Uterus (tissue), 4 donors: Measurements from ENCODE around the gene MDC1. TPM values are rescaled to one million over a fixed set of nuclear protein-coding genes. Genes with fewer than 3 reads are reported as not detected.

ENCODE experiments used
- DNase-seq, 2 donors: peaks; one replicate each; pipeline ENCODE4 v3.0.0-alpha.2; 2019 to 2020
- H3K27ac ChIP-seq, 2 donors: fragments of 200-600 bp; sonication (generic); 1 replicate in 1 of 2; 2 replicates in 1 of 2; pipeline ENCODE4 v1.5.1; 2016 to 2018
- H3K27me3 ChIP-seq, 2 donors: fragments of 200-600 bp; sonication (generic); one replicate each; pipeline ENCODE4 v1.5.1; 2018 to 2019; ENCODE audit warnings: control low read depth in 1 of 2
- H3K36me3 ChIP-seq, 2 donors: fragments of 200-600 bp; sonication (generic); one replicate each; pipeline ENCODE4 v1.5.1; 2019; ENCODE audit warnings: control low read depth in 1 of 2
- H3K4me1 ChIP-seq, 2 donors: fragments of 200-600 bp; sonication (generic); one replicate each; pipeline ENCODE4 v1.5.1; 2018 to 2019; ENCODE audit warnings: control low read depth in 1 of 2
- H3K4me3 ChIP-seq, 2 donors: fragments of 200-600 bp; sonication (generic); 1 replicate in 1 of 2; 2 replicates in 1 of 2; pipeline ENCODE4 v1.5.1; 2018 to 2019; ENCODE audit warnings: mild to moderate bottlenecking in 1 of 2
- H3K9me3 ChIP-seq, 2 donors: fragments of 200-600 bp; sonication (generic); one replicate each; pipeline ENCODE4 v1.5.1; 2019; ENCODE audit warnings: control low read depth in 1 of 2
- CTCF ChIP-seq, 4 experiments: fragments of 200-600 bp in 2 of 4; fragments of 450-650 bp in 2 of 4; sonication (generic) in 2 of 4; IDR thresholded peaks; one replicate each; pipeline ENCODE4 v1.5.1; 2016 to 2019; ENCODE audit warnings: antibody characterized with exemption in 4 of 4, mild to moderate bottlenecking in 2 of 4, moderate library complexity in 1 of 4
- POLR2A ChIP-seq, 2 donors: fragments of 450-650 bp; IDR thresholded peaks; one replicate each; pipeline ENCODE4 v1.6.1; 2016; ENCODE audit warnings: antibody characterized with exemption in 2 of 2, mild to moderate bottlenecking in 1 of 2, moderate library complexity in 1 of 2
- intact Hi-C: fragments of 100-400 bp; cut with DNase I; formaldehyde crosslinking; loops from one replicate; pipeline ENCODE4 v1.15.1; 2023; ENCODE audit warnings: low total_unique reads
- total RNA-seq, 4 donors: library from RNA; depleted of rRNA in 3 of 4; stranded (reverse); fragments of >200 nt in 3 of 4; gene quantifications; one replicate each; pipeline versions ENCODE4 v1.1.0 to v1.2.4, GENCODE V29; 2014 to 2023
- donor health status: DM: yes; HTN: yes; CAD: no.

MDC1 gene
- total RNA-seq, 4 donors from 2014 or later: 3.1 to 61.9 (median 10.2) TPM

DNA sequence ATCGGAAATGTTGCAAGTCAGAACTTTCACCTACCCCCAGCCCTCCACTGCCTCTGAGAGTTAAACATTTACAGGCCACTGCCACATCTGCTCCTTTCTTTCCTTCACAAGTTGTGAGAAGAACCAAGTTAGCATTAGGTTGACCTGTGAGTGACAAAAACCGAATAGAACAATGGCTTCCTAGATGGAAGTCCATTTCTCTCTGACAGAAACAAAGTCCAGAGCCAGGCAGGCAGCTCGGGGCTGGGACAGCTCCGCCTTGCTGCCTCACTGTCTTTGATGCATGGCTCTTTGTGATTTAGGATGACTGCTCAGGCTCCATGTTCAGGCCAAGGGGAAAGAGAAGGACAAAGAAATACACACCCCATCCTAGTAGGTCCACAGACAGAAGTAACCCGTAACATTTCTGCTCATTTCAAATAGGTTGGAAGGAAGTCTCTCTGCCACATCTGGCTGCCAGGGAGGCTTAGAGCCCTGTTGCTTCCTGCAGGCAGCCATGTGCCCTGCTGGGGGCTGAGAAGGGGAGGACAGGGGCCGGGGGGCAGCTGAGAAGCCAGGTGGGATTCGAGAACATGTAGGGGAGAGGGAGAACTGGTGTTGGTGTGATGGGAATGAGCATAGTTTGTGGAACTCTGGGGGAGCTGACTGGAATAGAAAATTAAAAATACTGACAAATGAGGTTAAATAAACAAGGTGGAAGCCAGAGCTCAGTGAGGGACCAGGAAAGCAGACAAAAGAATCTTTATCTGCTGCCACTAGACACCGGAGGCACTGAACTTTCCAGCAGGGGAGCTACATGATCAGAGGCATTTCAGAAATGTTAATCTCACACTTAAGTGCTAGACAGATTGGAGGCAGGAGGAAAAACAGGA, 46.8 kb upstream of the MDC1 start:
- TF ChIP-seq CTCF (IDR thresholded peaks at IDR 0.05) (no peak), POLR2A (IDR thresholded peaks at IDR 0.05) (no peak)
- Histone ChIP-seq H3K9me3 (no peaks in the 10 kb centered on the region), H3K4me3 (no peak overlapping the region), H3K4me1 (peaks cover 0 to 4% of the 10 kb centered on the region in 2 donors), H3K27ac (peak overlapping the region in 1 of 2 donors; percentile 40), H3K36me3 (no peaks in the 10 kb centered on the region), H3K27me3 (no peaks in the 10 kb centered on the region)
- intact Hi-C loops: no loop called here
- DNase-seq: no peak

- intact Hi-C loops: no loop called here
- Histone ChIP-seq H3K4me3 (no peak overlapping the region), H3K9me3 (no peaks in the 10 kb centered on the region), H3K27ac (no peak overlapping the region), H3K36me3 (no peaks in the 10 kb centered on the region), H3K27me3 (no peaks in the 10 kb centered on the region), H3K4me1 (no peaks in the 10 kb centered on the region)
- TF ChIP-seq CTCF (IDR thresholded peaks at IDR 0.05) (no peak), POLR2A (IDR thresholded peaks at IDR 0.05) (no peak)
- DNase-seq: no peak
Measured at GRCh38 chr6:30763155-30763617, 46.1 kb upstream of the MDC1 start.

DNA sequence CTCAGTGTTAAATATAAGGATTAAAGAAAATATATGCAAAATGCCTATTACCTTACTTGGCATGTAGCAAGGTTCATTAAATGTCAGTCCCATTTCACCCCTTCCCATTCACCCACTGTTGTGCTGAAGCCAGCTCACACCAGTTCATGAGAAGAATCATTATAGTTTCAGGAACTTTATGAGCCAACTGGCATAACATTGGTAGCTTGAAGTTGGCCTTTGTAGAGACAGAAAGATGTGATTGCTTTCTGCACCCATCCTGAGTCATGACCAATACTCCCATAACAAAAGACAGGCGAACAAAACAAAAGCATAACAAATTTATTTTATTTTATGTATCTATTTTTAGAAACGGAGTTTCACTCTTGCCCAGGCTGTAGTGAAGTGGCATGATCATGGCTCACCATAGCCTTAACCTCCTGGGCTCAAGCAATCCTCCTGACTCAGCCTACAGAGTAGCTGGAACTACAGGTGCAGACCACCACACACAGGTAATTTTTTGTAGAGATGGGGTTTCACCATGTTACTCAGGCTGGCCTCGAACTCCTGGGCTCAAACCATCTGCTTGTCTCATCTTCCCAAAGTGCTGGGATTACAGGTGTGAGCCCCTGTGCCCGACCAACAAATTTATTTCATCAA, 44.8 kb upstream of the MDC1 start:
- Histone ChIP-seq H3K36me3 (no peaks in the 10 kb centered on the region), H3K9me3 (no peaks in the 10 kb centered on the region), H3K27ac (no peak overlapping the region), H3K4me1 (no peaks in the 10 kb centered on the region), H3K4me3 (no peak overlapping the region), H3K27me3 (no peaks in the 10 kb centered on the region)
- no peak for TF ChIP-seq CTCF (IDR thresholded peaks at IDR 0.05)
- no peak for DNase-seq
- intact Hi-C loops: no loop called here

- Histone ChIP-seq H3K27ac (peak overlapping the region in 1 of 2 donors; percentile 44), H3K4me1 (no peaks in the 10 kb centered on the region), H3K27me3 (no peaks in the 10 kb centered on the region), H3K4me3 (no peak overlapping the region), H3K9me3 (no peaks in the 10 kb centered on the region), H3K36me3 (no peaks in the 10 kb centered on the region)
- TF ChIP-seq POLR2A (IDR thresholded peaks at IDR 0.05) (no peak), CTCF (IDR thresholded peaks at IDR 0.05) (no peak)
- intact Hi-C loops: no loop called here
- no peak for DNase-seq
Measured at GRCh38 chr6:30760549-30760948, 43.5 kb upstream of the MDC1 start.
